HepG2 (cell line): Measurements from ENCODE around the gene TUBAL3. TPM values are rescaled to one million over a fixed set of nuclear protein-coding genes. Genes with fewer than 3 reads are reported as not detected.
"Not testable (repeated sequence)": the region's sequence is repeated elsewhere in the genome, so short reads cannot be mapped to it uniquely, and the experiment has no call there.

Source experiments
- ATAC-seq: fragments of 200-7000 bp; cut with Tn5 transposase; 3 replicates; pipeline ENCODE4 v1.9.1; 2020; ENCODE audit warnings: mild to moderate bottlenecking, moderate library complexity
- BruUV-seq: library from RNA; stranded (reverse); fragments of 400-500 nt; replicated peaks from 2 replicates; lab custom pipeline; 2021; lab: Mats Ljungman, UMichigan
- CTCF ChIA-PET: fragments of 300-600 bp; formaldehyde crosslinking; extraction: SDS; loops from one replicate; lab custom pipeline; 2021; ENCODE audit warnings: low total read pairs, inconsistent platforms, low intra/inter-chr PET ratio; lab: Yijun Ruan, JAX
- POLR2A ChIA-PET: fragments of 350-600 bp; sonication (Branson Sonifier 250); formaldehyde crosslinking; loops from one replicate; lab custom pipeline; 2020; ENCODE audit warnings: antibody characterized with exemption, inconsistent platforms; lab: Yijun Ruan, JAX
- DNase-seq: peaks from one replicate; pipeline ENCODE4 v3.0.0-alpha.2; 2015; ENCODE audit warnings: low spot score
- FAIRE-seq: peaks from 3 replicates; lab custom pipeline; 2011; peaks lifted over from hg19 to GRCh38; lab: Jason Lieb, UNC
- H2AFZ ChIP-seq: one replicate; pipeline ENCODE4 v1.6.1; 2011; ENCODE audit warnings: low read length, inconsistent platforms
- H3K27ac ChIP-seq: fragments of 300-600 bp; 3 replicates; pipeline ENCODE4 v1.8.0; 2011; ENCODE audit warnings: mixed run types, mild to moderate bottlenecking, mixed read lengths, low read length, inconsistent platforms; ENCODE audit not compliant: insufficient read depth; ENCODE audit errors: extremely low read length
- H3K27me3 ChIP-seq, 2 experiments: fragments of 200-600 bp in 1 of 2; 2 replicates in 1 of 2; 3 replicates in 1 of 2; pipeline versions ENCODE4 v1.6.0 to v1.8.0; 2011; ENCODE audit warnings: low read length in 2 of 2, mild to moderate bottlenecking in 2 of 2, moderate library complexity in 2 of 2, inconsistent platforms in 1 of 2; ENCODE audit not compliant: insufficient read depth in 2 of 2, control insufficient read depth in 1 of 2
- H3K36me3 ChIP-seq, 2 experiments: fragments of 200-600 bp in 1 of 2; replicated peaks in 1 of 2; 2 replicates in 1 of 2; 3 replicates in 1 of 2; pipeline versions ENCODE4 v1.5.1 to v1.8.0; 2011; ENCODE audit warnings: low read length in 2 of 2, inconsistent platforms in 1 of 2; ENCODE audit not compliant: insufficient read depth in 2 of 2, control insufficient read depth in 1 of 2
- H3K4me1 ChIP-seq: 2 replicates; pipeline ENCODE4 v1.5.1; 2012; ENCODE audit warnings: low read length, inconsistent platforms; ENCODE audit not compliant: insufficient read depth
- H3K4me2 ChIP-seq: 2 replicates; pipeline ENCODE4 v1.6.0; 2011; ENCODE audit warnings: low read depth, low read length, inconsistent platforms
- H3K4me3 ChIP-seq, 3 experiments: fragments of 200-600 bp in 1 of 3; sonication (generic), shearing (Covaris generic) in 1 of 3; replicated peaks in 1 of 3; 2 replicates each; pipeline ENCODE4 v1.5.1; 2011 to 2016; ENCODE audit warnings: low read length in 3 of 3, inconsistent platforms in 2 of 3, low read depth in 2 of 3, mild to moderate bottlenecking in 2 of 3, control low read depth in 1 of 3, mixed read lengths in 1 of 3; ENCODE audit not compliant: insufficient read depth in 1 of 3
- H3K79me2 ChIP-seq: one replicate; pipeline ENCODE4 v1.6.1; 2011; ENCODE audit warnings: low read length, inconsistent platforms; ENCODE audit not compliant: insufficient read depth
- H3K9ac ChIP-seq: 2 replicates; pipeline ENCODE4 v1.6.0; 2011; ENCODE audit warnings: mild to moderate bottlenecking, low read depth, low read length, inconsistent platforms; ENCODE audit not compliant: insufficient read depth
- H3K9me3 ChIP-seq: 2 replicates; pipeline ENCODE4 v1.5.1; 2012; ENCODE audit warnings: mild to moderate bottlenecking, low read length
- H4K20me1 ChIP-seq: 2 replicates; pipeline ENCODE4 v1.6.0; 2011; ENCODE audit warnings: inconsistent platforms, mild to moderate bottlenecking, low read length, moderate library complexity; ENCODE audit not compliant: insufficient read depth
- ZNF839 ChIP-seq: sonication (generic); formaldehyde crosslinking; IDR thresholded peaks from 2 replicates; pipeline ENCODE4 v1.4.0; 2020; ENCODE audit warnings: missing genetic modification reagents, mild to moderate bottlenecking, borderline replicate concordance
- WGBS: methylation state at CpG from one replicate; pipeline ENCODE4 v1.1.6; 2017; ENCODE audit warnings: low lambda C conversion rate; 5-methylcytosine and 5-hydroxymethylcytosine counted together
- in situ Hi-C: cut with HindIII; loops from 2 replicates; pipeline ENCODE4 v1.10.0; 2017; ENCODE audit warnings: low pct_unique_long_range_greater_than_20kb; ENCODE audit not compliant: extremely low pct_ligation_motif_present
- intact Hi-C: fragments of 100-400 bp; cut with micrococcal nuclease; formaldehyde crosslinking; loops from one replicate; pipeline ENCODE4 v1.10.0; 2022; ENCODE audit not compliant: unreplicated experiment
- polyA plus RNA-seq, 8 experiments: library from polyadenylated mRNA; depleted of rRNA in 3 of 8; stranded (reverse) in 7 of 8; unstranded in 1 of 8; fragments of >200 nt; fragmentation: Illumina TruSeq in 4 of 8; extraction: Trizol in 4 of 8; gene quantifications; 2 replicates each; pipeline versions ENCODE4 v1.2.1 to v1.2.3, GENCODE V29; 2011 to 2016; ENCODE audit warnings: low read depth in 4 of 8, missing spikeins in 1 of 8, mixed read lengths in 1 of 8; ENCODE audit not compliant: insufficient read depth in 1 of 8
- total RNA-seq, 5 experiments: library from RNA; depleted of rRNA; stranded (reverse); fragments of >200 nt; fragmentation: Illumina TruSeq; extraction: Trizol; gene quantifications; 2 replicates each; pipeline ENCODE4 v1.2.3, GENCODE V29; 2016; ENCODE audit warnings: low read depth in 1 of 5
- TF ChIP-seq, protein P1 (sequence below): sonication (generic); formaldehyde crosslinking; conservative IDR thresholded peaks from 2 replicates; pipeline ENCODE4 v1.4.0; 2020; ENCODE audit warnings: mild to moderate bottlenecking, missing genetic modification reagents, moderate library complexity

Gene TUBAL3
- total and polyA plus RNA-seq, 2 of the 13 experiments (the other 11 are each of a cell fraction or from before 2014, with no cell fraction given): 0.07 to 0.26 TPM

DNA sequence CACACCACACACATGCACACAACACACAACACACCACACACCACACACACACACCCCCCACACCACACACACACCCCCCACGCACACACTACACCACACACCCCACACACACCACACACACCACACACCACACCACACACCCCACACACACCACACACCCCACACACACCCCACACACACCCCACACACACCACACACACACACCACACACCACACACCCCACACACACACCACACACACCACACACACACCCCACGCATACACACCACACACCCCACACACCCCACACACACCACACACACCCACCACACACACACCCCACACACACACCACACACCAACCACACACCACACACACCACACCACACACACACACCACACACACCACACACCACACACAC, 23.4 kb downstream of the TUBAL3 start (continued):
- TF ChIP-seq, protein P1, sequence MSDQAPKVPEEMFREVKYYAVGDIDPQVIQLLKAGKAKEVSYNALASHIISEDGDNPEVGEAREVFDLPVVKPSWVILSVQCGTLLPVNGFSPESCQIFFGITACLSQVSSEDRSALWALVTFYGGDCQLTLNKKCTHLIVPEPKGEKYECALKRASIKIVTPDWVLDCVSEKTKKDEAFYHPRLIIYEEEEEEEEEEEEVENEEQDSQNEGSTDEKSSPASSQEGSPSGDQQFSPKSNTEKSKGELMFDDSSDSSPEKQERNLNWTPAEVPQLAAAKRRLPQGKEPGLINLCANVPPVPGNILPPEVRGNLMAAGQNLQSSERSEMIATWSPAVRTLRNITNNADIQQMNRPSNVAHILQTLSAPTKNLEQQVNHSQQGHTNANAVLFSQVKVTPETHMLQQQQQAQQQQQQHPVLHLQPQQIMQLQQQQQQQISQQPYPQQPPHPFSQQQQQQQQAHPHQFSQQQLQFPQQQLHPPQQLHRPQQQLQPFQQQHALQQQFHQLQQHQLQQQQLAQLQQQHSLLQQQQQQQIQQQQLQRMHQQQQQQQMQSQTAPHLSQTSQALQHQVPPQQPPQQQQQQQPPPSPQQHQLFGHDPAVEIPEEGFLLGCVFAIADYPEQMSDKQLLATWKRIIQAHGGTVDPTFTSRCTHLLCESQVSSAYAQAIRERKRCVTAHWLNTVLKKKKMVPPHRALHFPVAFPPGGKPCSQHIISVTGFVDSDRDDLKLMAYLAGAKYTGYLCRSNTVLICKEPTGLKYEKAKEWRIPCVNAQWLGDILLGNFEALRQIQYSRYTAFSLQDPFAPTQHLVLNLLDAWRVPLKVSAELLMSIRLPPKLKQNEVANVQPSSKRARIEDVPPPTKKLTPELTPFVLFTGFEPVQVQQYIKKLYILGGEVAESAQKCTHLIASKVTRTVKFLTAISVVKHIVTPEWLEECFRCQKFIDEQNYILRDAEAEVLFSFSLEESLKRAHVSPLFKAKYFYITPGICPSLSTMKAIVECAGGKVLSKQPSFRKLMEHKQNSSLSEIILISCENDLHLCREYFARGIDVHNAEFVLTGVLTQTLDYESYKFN: no peak
- TF ChIP-seq ZNF839 (CRISPR knock-in tag): no peak

DNA sequence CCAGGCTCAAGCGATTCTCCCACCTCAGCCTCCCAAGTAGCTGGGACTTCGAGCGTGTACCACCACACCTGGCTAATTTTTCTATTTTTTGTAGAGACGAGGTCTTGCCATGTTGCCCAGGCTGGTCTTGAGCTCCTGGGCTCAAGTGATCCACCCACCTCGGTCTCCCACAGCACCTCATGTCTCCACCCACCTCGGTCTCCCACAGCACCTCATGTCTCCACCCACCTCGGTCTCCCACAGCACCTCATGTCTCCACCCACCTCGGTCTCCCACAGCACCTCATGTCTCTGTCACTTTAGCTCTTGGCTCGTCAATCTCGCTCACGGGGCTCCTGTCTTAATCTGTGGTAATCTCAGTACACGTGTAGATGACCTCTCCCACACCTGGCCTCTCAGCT, 24.2 kb downstream of the TUBAL3 start:
- CTCF ChIA-PET: not testable (repeated sequence)

More for the DNA sequence above, 24.2 kb downstream of the TUBAL3 start:
- 50% methylated on average over 12 of the region's 12 CpGs for WGBS
- BruUV-seq, ATAC-seq, H2AFZ ChIP-seq, POLR2A ChIA-PET, DNase-seq, H3K27ac ChIP-seq, H4K20me1 ChIP-seq, H3K36me3 ChIP-seq, H3K9ac ChIP-seq, H3K27me3 ChIP-seq, H3K4me3 ChIP-seq, FAIRE-seq, H3K79me2 ChIP-seq, H3K4me2 ChIP-seq, H3K4me1 ChIP-seq, H3K9me3 ChIP-seq: not testable (repeated sequence)
- in situ Hi-C loops: loop anchor here (10.0 to 25.0 kb wide), 2 partner anchors 396 to 543 kb away; partner anchors contain the start of gene AKR1E2
- intact Hi-C loops: loop anchor here (5.0 kb wide), 1 partner anchor 533 kb away; no protein-coding TSS in a partner anchor
